ENCODE data around the gene ABCC2.

The ABCC2 gene

GRCh38 chr10:99799613-99800012 is 17.2 kb downstream of the ABCC2 start:
- no peak for DNase-seq (ENCODE audit: low read depth in 1 of 2, low spot score in 1 of 2)
- no peak for TF ChIP-seq JUND (IDR thresholded peaks at IDR 0.05; ENCODE audit: low read depth)

GRCh38 chr10:99804471-99804870 is 22.0 kb downstream of the ABCC2 start:
- DNase-seq (ENCODE audit: low read depth in 1 of 2, low spot score in 1 of 2): no peak
- in situ Hi-C loops (cut with HindIII; ENCODE audit: low pct_unique_long_range_greater_than_20kb, low sequenced_read_pairs): no loop called here
- TF ChIP-seq JUND (IDR thresholded peaks at IDR 0.05; ENCODE audit: low read depth): no peak

More at GRCh38 chr10:99799613-99800012, 17.2 kb downstream of the ABCC2 start:
- in situ Hi-C loops (cut with HindIII; ENCODE audit: low pct_unique_long_range_greater_than_20kb, low sequenced_read_pairs): no loop called here

- no peak for DNase-seq (ENCODE audit: low read depth in 1 of 2, low spot score in 1 of 2)
- in situ Hi-C loops (cut with HindIII; ENCODE audit: low pct_unique_long_range_greater_than_20kb, low sequenced_read_pairs): no loop called here
- TF ChIP-seq JUND (IDR thresholded peaks at IDR 0.05; ENCODE audit: low read depth): no peak
Measured at GRCh38 chr10:99805190-99805589, 22.8 kb downstream of the ABCC2 start.

- in situ Hi-C loops (cut with HindIII; ENCODE audit: low pct_unique_long_range_greater_than_20kb, low sequenced_read_pairs): no loop called here
- TF ChIP-seq JUND (IDR thresholded peaks at IDR 0.05; ENCODE audit: low read depth): no peak
- no peak for DNase-seq (ENCODE audit: low read depth in 1 of 2, low spot score in 1 of 2)
Measured at GRCh38 chr10:99806091-99806490, 23.7 kb downstream of the ABCC2 start.

- in situ Hi-C loops (cut with HindIII; ENCODE audit: low pct_unique_long_range_greater_than_20kb, low sequenced_read_pairs): no loop called here
- no peak for TF ChIP-seq JUND (IDR thresholded peaks at IDR 0.05; ENCODE audit: low read depth)
- DNase-seq (ENCODE audit: low read depth in 1 of 2, low spot score in 1 of 2): no peak
Measured at GRCh38 chr10:99807786-99808185, 25.3 kb downstream of the ABCC2 start.

GRCh38 chr10:99808270-99808669 is 25.8 kb downstream of the ABCC2 start:
- no peak for DNase-seq (ENCODE audit: low read depth in 1 of 2, low spot score in 1 of 2)
- TF ChIP-seq JUND (IDR thresholded peaks at IDR 0.05; ENCODE audit: low read depth): no peak
- in situ Hi-C loops (cut with HindIII; ENCODE audit: low pct_unique_long_range_greater_than_20kb, low sequenced_read_pairs): no loop called here

GRCh38 chr10:99809481-99809880 is 27.0 kb downstream of the ABCC2 start:
- no peak for TF ChIP-seq JUND (IDR thresholded peaks at IDR 0.05; ENCODE audit: low read depth)
- in situ Hi-C loops (cut with HindIII; ENCODE audit: low pct_unique_long_range_greater_than_20kb, low sequenced_read_pairs): no loop called here
- no peak for DNase-seq (ENCODE audit: low read depth in 1 of 2, low spot score in 1 of 2)

- TF ChIP-seq JUND (IDR thresholded peaks at IDR 0.05; ENCODE audit: low read depth): no peak
- no peak for DNase-seq (ENCODE audit: low read depth in 1 of 2, low spot score in 1 of 2)
- in situ Hi-C loops (cut with HindIII; ENCODE audit: low pct_unique_long_range_greater_than_20kb, low sequenced_read_pairs): no loop called here
Measured at GRCh38 chr10:99809931-99810615, 27.6 kb downstream of the ABCC2 start.

GRCh38 chr10:99812177-99812576 is 29.7 kb downstream of the ABCC2 start:
- TF ChIP-seq JUND (IDR thresholded peaks at IDR 0.05; ENCODE audit: low read depth): no peak
- no peak for DNase-seq (ENCODE audit: low read depth in 1 of 2, low spot score in 1 of 2)
- in situ Hi-C loops (cut with HindIII; ENCODE audit: low pct_unique_long_range_greater_than_20kb, low sequenced_read_pairs): no loop called here

GRCh38 chr10:99814143-99814542 is 31.7 kb downstream of the ABCC2 start:
- no peak for TF ChIP-seq JUND (IDR thresholded peaks at IDR 0.05; ENCODE audit: low read depth)
- in situ Hi-C loops (cut with HindIII; ENCODE audit: low pct_unique_long_range_greater_than_20kb, low sequenced_read_pairs): no loop called here
- DNase-seq (ENCODE audit: low read depth in 1 of 2, low spot score in 1 of 2): no peak

GRCh38 chr10:99815621-99816020 is 33.2 kb downstream of the ABCC2 start:
- TF ChIP-seq JUND (IDR thresholded peaks at IDR 0.05; ENCODE audit: low read depth): no peak

GRCh38 chr10:99827936-99828335 is 45.5 kb downstream of the ABCC2 start:
- no peak for TF ChIP-seq JUND (IDR thresholded peaks at IDR 0.05; ENCODE audit: low read depth)
- in situ Hi-C loops (cut with HindIII; ENCODE audit: low pct_unique_long_range_greater_than_20kb, low sequenced_read_pairs): no loop called here
- no peak for DNase-seq (ENCODE audit: low read depth in 1 of 2, low spot score in 1 of 2)

More at GRCh38 chr10:99815621-99816020, 33.2 kb downstream of the ABCC2 start:
- DNase-seq (ENCODE audit: low read depth in 1 of 2, low spot score in 1 of 2): no peak
- in situ Hi-C loops (cut with HindIII; ENCODE audit: low pct_unique_long_range_greater_than_20kb, low sequenced_read_pairs): no loop called here

GRCh38 chr10:99828464-99828863 is 46.0 kb downstream of the ABCC2 start:
- in situ Hi-C loops (cut with HindIII; ENCODE audit: low pct_unique_long_range_greater_than_20kb, low sequenced_read_pairs): no loop called here
- no peak for DNase-seq (ENCODE audit: low read depth in 1 of 2, low spot score in 1 of 2)
- no peak for TF ChIP-seq JUND (IDR thresholded peaks at IDR 0.05; ENCODE audit: low read depth)

- in situ Hi-C loops (cut with HindIII; ENCODE audit: low pct_unique_long_range_greater_than_20kb, low sequenced_read_pairs): no loop called here
Measured at GRCh38 chr10:99832439-99832838, 50.0 kb downstream of the ABCC2 start.

More at GRCh38 chr10:99832439-99832838, 50.0 kb downstream of the ABCC2 start:
- no peak for TF ChIP-seq JUND (IDR thresholded peaks at IDR 0.05; ENCODE audit: low read depth)
- DNase-seq (ENCODE audit: low read depth in 1 of 2, low spot score in 1 of 2): no peak

Data from T47D (cell line).